Prostate gland (tissue), 2 donors: ENCODE results near the gene RTP5. TPM values are rescaled to one million over a fixed set of nuclear protein-coding genes. Genes with fewer than 3 reads are reported as not detected.

ENCODE experiments used
- DNase-seq: peaks from one replicate; pipeline ENCODE4 v3.0.0-alpha.2; 2019; ENCODE audit warnings: low spot score
- H3K27ac ChIP-seq, 2 donors: fragments of 200-600 bp; sonication (generic); 2 replicates each; pipeline ENCODE4 v1.5.1; 2017 to 2019
- H3K27me3 ChIP-seq: fragments of 200-600 bp; sonication (generic); replicated peaks from 2 replicates; pipeline ENCODE4 v1.5.1; 2019; ENCODE audit not compliant: insufficient read depth
- H3K36me3 ChIP-seq, 2 donors: fragments of 200-600 bp; sonication (generic); 1 replicate in 1 of 2; 2 replicates in 1 of 2; pipeline versions ENCODE4 v1.5.1 to v1.8.1; 2017 to 2019
- H3K4me1 ChIP-seq: fragments of 200-600 bp; sonication (generic); replicated peaks from 2 replicates; pipeline ENCODE4 v1.5.1; 2019
- H3K4me3 ChIP-seq, 2 donors: fragments of 200-600 bp; sonication (generic); 2 replicates each; pipeline ENCODE4 v1.5.1; 2017 to 2019
- H3K9me3 ChIP-seq: fragments of 200-600 bp; sonication (generic); 2 replicates; pipeline ENCODE4 v1.5.1; 2017
- POLR2A ChIP-seq: fragments of 450-650 bp; IDR thresholded peaks from one replicate; pipeline ENCODE4 v1.6.1; 2016; ENCODE audit warnings: antibody characterized with exemption, mild to moderate bottlenecking
- POLR2AphosphoS5 ChIP-seq: sonication (generic); formaldehyde crosslinking; IDR thresholded peaks from one replicate; pipeline ENCODE4 v1.6.1; 2017; ENCODE audit warnings: antibody characterized with exemption
- WGBS: methylation state at CpG from one replicate; pipeline ENCODE4 v1.1.5; 2018; 5-methylcytosine and 5-hydroxymethylcytosine counted together
- intact Hi-C: fragments of 100-400 bp; cut with DNase I; formaldehyde crosslinking; loops from one replicate; pipeline ENCODE4 v1.14.2; 2022
- total RNA-seq, 2 donors: library from RNA; depleted of rRNA; stranded (reverse); fragments of >200 nt; gene quantifications; one replicate each; pipeline ENCODE4 v1.1.0, GENCODE V29; 2016
- TF ChIP-seq, protein P1 (sequence below), 4 experiments: fragments of 200-600 bp in 2 of 4; fragments of 450-650 bp in 2 of 4; sonication (generic) in 2 of 4; IDR thresholded peaks; 1 replicate in 3 of 4; 2 replicates in 1 of 4; pipeline ENCODE4 v1.5.1; 2016 to 2019; ENCODE audit warnings: antibody characterized with exemption in 4 of 4, mild to moderate bottlenecking in 2 of 4, moderate library complexity in 2 of 4

RTP5 gene
- total RNA-seq, 2 donors from 2014 or later: 0.14 to 0.28 TPM

DNA sequence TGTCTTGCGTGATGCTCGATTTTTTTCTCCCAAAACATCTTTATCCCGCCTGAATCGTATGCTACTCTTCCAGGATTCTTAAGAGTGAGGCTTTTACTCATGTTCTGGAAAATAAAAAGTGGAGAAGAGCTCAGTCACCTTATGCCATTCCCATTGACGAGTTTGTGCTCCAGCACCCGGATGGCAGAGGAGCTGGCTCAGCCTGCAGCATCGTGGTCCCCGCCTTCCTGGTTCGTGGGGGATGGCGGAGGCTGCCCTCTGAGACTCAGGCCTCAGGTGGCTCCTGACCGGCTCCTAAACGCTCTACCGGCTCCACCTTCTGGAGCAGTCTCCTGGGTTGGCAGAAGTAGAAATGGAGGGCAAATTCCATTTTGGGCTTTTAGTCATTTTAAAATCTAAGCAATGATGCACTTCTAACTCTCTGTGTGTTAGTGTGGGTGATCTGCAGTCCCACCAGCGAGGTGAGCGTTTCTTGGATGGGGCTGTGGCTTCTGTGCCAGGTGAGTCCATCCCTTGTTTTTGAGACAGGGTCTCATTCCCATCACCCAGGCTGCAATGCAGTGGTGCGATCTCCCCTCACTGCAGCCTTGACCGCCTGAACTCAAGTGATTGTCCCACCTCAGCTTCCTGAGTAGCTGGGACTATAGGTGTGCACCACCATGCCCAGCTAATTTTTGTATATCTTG lies 27.8 kb downstream of the RTP5 start:
- H3K27ac ChIP-seq: no peak overlapping the region
- intact Hi-C loops: no loop called here
- TF ChIP-seq, protein P1, sequence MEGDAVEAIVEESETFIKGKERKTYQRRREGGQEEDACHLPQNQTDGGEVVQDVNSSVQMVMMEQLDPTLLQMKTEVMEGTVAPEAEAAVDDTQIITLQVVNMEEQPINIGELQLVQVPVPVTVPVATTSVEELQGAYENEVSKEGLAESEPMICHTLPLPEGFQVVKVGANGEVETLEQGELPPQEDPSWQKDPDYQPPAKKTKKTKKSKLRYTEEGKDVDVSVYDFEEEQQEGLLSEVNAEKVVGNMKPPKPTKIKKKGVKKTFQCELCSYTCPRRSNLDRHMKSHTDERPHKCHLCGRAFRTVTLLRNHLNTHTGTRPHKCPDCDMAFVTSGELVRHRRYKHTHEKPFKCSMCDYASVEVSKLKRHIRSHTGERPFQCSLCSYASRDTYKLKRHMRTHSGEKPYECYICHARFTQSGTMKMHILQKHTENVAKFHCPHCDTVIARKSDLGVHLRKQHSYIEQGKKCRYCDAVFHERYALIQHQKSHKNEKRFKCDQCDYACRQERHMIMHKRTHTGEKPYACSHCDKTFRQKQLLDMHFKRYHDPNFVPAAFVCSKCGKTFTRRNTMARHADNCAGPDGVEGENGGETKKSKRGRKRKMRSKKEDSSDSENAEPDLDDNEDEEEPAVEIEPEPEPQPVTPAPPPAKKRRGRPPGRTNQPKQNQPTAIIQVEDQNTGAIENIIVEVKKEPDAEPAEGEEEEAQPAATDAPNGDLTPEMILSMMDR (IDR thresholded peaks at IDR 0.05): no peak
- TF ChIP-seq POLR2AphosphoS5 (no peak), POLR2A (no peak)
- 86% methylated on average over 17 of the region's 17 CpGs for WGBS
- peaks cover 13% of the 10 kb centered on the region for H3K4me1 ChIP-seq
- no peak overlapping the region for H3K4me3 ChIP-seq
- DNase-seq: no peak
- no peaks in the 10 kb centered on the region for H3K36me3 ChIP-seq
- no peaks in the 10 kb centered on the region for H3K9me3 ChIP-seq
- no peaks in the 10 kb centered on the region for H3K27me3 ChIP-seq

GRCh38 chr2:241898463-241899270 lies 29.1 kb downstream of the RTP5 start:
- intact Hi-C loops: no loop called here
- Histone ChIP-seq H3K4me1 (peaks cover 4% of the 10 kb centered on the region), H3K27ac (peak overlapping the region in 1 of 2 donors; percentile 34)

GRCh38 chr2:241900251-241901017 lies 30.9 kb downstream of the RTP5 start:
- intact Hi-C loops: no loop called here
- peaks cover 4% of the 10 kb centered on the region for H3K4me1 ChIP-seq
- H3K27ac ChIP-seq: peak overlapping the region; percentile 45 to 71
- TF ChIP-seq, protein P1 (IDR thresholded peaks at IDR 0.05): no peak
- TF ChIP-seq POLR2AphosphoS5 (no peak), POLR2A (no peak)
- 67% methylated on average over 30 of the region's 32 CpGs for WGBS
- DNase-seq: no peak
- no peak overlapping the region for H3K4me3 ChIP-seq
- no peaks in the 10 kb centered on the region for H3K9me3 ChIP-seq
- H3K36me3 ChIP-seq: no peaks in the 10 kb centered on the region
- no peaks in the 10 kb centered on the region for H3K27me3 ChIP-seq

More at GRCh38 chr2:241898463-241899270, 29.1 kb downstream of the RTP5 start:
- Histone ChIP-seq H3K9me3 (no peaks in the 10 kb centered on the region), H3K4me3 (no peak overlapping the region), H3K36me3 (no peaks in the 10 kb centered on the region), H3K27me3 (no peaks in the 10 kb centered on the region)
- TF ChIP-seq, protein P1 (IDR thresholded peaks at IDR 0.05): no peak
- TF ChIP-seq POLR2A (no peak), POLR2AphosphoS5 (no peak)
- 87% methylated on average over 28 of the region's 30 CpGs for WGBS
- no peak for DNase-seq

DNA sequence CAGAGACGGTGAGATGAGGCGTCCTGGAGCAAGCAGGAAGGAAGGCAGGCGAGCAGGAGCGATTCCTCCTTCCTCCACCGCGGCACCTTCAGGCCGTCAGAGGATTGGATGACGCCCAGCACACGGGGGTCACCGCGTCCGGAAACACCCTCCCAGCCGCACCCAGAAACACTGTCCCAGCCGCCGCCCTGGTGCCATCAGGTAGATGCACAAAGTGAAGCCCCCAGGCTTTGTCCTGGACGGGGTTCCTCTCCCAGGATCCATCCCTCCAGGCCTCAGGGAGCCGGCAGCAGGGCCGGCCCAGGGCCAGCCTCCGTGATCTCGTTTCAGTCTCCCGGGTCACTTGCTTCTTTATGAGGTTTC lies 31.5 kb downstream of the RTP5 start:
- no peaks in the 10 kb centered on the region for H3K27me3 ChIP-seq
- peaks cover 2% of the 10 kb centered on the region for H3K4me1 ChIP-seq
- no peak overlapping the region for H3K4me3 ChIP-seq
- no peaks in the 10 kb centered on the region for H3K9me3 ChIP-seq
- intact Hi-C loops: no loop called here
- WGBS: 72% methylated on average over 21 of the region's 21 CpGs
- no peak for TF ChIP-seq POLR2AphosphoS5
- peak overlapping the region; percentile 45 to 71 for H3K27ac ChIP-seq
- no peak for DNase-seq
- no peaks in the 10 kb centered on the region for H3K36me3 ChIP-seq
